ENCODE results near the gene TDRKH.

The TDRKH gene

GRCh38 chr1:151820940-151821339 is 30.6 kb upstream of the TDRKH start:
- no peak for DNase-seq

GRCh38 chr1:151819976-151820623 is 29.8 kb upstream of the TDRKH start:
- no peak for DNase-seq

- no peak for DNase-seq
Measured at GRCh38 chr1:151819227-151819835, 29.0 kb upstream of the TDRKH start.

GRCh38 chr1:151817353-151817730 is 27.0 kb upstream of the TDRKH start:
- DNase-seq, result no peak

- no peak for DNase-seq
Measured at GRCh38 chr1:151816548-151817352, 26.4 kb upstream of the TDRKH start.

- no peak for DNase-seq
Measured at GRCh38 chr1:151815716-151816327, 25.5 kb upstream of the TDRKH start.

- no peak for DNase-seq
Measured at GRCh38 chr1:151814971-151815545, 24.8 kb upstream of the TDRKH start.

GRCh38 chr1:151814426-151814825 is 24.1 kb upstream of the TDRKH start:
- DNase-seq, result no peak

- DNase-seq, result no peak
Measured at GRCh38 chr1:151813271-151813977, 23.1 kb upstream of the TDRKH start.

- DNase-seq, result no peak
Measured at GRCh38 chr1:151811181-151811580, 20.9 kb upstream of the TDRKH start.

GRCh38 chr1:151809985-151810556 is 19.8 kb upstream of the TDRKH start:
- no peak for DNase-seq

GRCh38 chr1:151809290-151809984 is 19.1 kb upstream of the TDRKH start:
- no peak for DNase-seq

GRCh38 chr1:151807766-151808165 is 17.5 kb upstream of the TDRKH start:
- no peak for DNase-seq

GRCh38 chr1:151807131-151807530 is 16.8 kb upstream of the TDRKH start:
- no peak for DNase-seq

GRCh38 chr1:151806170-151806569 is 15.9 kb upstream of the TDRKH start:
- no peak for DNase-seq

GRCh38 chr1:151805066-151805820 is 14.9 kb upstream of the TDRKH start, which contains the start of gene LINGO4:
TSS of gene LINGO4 (minus strand) at chr1:151805419. CDS start at chr1:151802704, 2,715 bp downstream.
- DNase-seq, result no peak

GRCh38 chr1:151803915-151804314 is 13.6 kb upstream of the TDRKH start:
- DNase-seq, result no peak

- no peak for DNase-seq
Measured at GRCh38 chr1:151803164-151803563, 12.9 kb upstream of the TDRKH start.

- DNase-seq, result no peak
Measured at GRCh38 chr1:151802372-151802771, 12.1 kb upstream of the TDRKH start.

GRCh38 chr1:151801846-151802245 is 11.5 kb upstream of the TDRKH start:
- DNase-seq, result no peak
